Choroid plexus epithelial cell (primary cell): Measurements from ENCODE around the gene ZCRB1.

Experiments used
- DNase-seq: peaks from one replicate; pipeline ENCODE4 v3.0.0-alpha.2; 2010; ENCODE audit warnings: low read depth
- H3K4me3 ChIP-seq: 2 replicates; pipeline ENCODE4 v1.5.1; 2011; ENCODE audit warnings: low read depth, mild to moderate bottlenecking, control low read depth, low read length, moderate library complexity
- CTCF ChIP-seq: conservative IDR thresholded peaks from 2 replicates; pipeline ENCODE4 v1.5.1; 2011; ENCODE audit warnings: low read depth, mild to moderate bottlenecking, control low read depth, inconsistent platforms, low read length, moderate library complexity

ZCRB1 gene

GRCh38 chr12:42325653-42326474 lies at the start of gene ZCRB1, which contains the start of gene PPHLN1:
Gene ZCRB1 (minus strand): TSS chr12:42326094. CDS start chr12:42324102, 1,992 bp downstream.
Gene PPHLN1 (plus strand): TSS chr12:42326167. CDS start chr12:42335903, 9,736 bp downstream.
- peak; percentile 76 for DNase-seq
- TF ChIP-seq CTCF, result no peak
- peak within 1 kb of the TSS; percentile 73 for H3K4me3 ChIP-seq

GRCh38 chr12:42373669-42374068 lies 47.8 kb upstream of the ZCRB1 start:
- no peak for DNase-seq
- TF ChIP-seq CTCF, result no peak
- no peak overlapping the region for H3K4me3 ChIP-seq

- DNase-seq, result peak; percentile 62
- no peak overlapping the region for H3K4me3 ChIP-seq
- TF ChIP-seq CTCF, result peak; percentile 78
These were observed 46.4 kb upstream of the ZCRB1 start for GRCh38 chr12:42372154-42372791.

GRCh38 chr12:42370013-42370412 lies 44.1 kb upstream of the ZCRB1 start:
- no peak for TF ChIP-seq CTCF
- DNase-seq, result no peak
- no peak overlapping the region for H3K4me3 ChIP-seq

GRCh38 chr12:42365486-42365885 lies 39.6 kb upstream of the ZCRB1 start:
- TF ChIP-seq CTCF, result no peak
- H3K4me3 ChIP-seq, result no peak overlapping the region
- DNase-seq, result no peak

- peak; percentile 16 for DNase-seq
- TF ChIP-seq CTCF, result peak; percentile 6
- no peak overlapping the region for H3K4me3 ChIP-seq
These were observed 38.8 kb upstream of the ZCRB1 start for GRCh38 chr12:42364692-42365091.
